Stimulated activated CD4-positive, alpha-beta T cell treated with anti-CD3 and anti-CD28 coated beads, TNF-alpha, amount 100 ng/mL, for 48 hours (primary cell): ENCODE data around the gene CPXM2.

Experiments used
- DNase-seq, 3 donors: peaks; one replicate each; pipeline ENCODE4 v3.0.0-alpha.2; 2020; ENCODE audit warnings: low read depth in 3 of 3

The CPXM2 gene

DNA sequence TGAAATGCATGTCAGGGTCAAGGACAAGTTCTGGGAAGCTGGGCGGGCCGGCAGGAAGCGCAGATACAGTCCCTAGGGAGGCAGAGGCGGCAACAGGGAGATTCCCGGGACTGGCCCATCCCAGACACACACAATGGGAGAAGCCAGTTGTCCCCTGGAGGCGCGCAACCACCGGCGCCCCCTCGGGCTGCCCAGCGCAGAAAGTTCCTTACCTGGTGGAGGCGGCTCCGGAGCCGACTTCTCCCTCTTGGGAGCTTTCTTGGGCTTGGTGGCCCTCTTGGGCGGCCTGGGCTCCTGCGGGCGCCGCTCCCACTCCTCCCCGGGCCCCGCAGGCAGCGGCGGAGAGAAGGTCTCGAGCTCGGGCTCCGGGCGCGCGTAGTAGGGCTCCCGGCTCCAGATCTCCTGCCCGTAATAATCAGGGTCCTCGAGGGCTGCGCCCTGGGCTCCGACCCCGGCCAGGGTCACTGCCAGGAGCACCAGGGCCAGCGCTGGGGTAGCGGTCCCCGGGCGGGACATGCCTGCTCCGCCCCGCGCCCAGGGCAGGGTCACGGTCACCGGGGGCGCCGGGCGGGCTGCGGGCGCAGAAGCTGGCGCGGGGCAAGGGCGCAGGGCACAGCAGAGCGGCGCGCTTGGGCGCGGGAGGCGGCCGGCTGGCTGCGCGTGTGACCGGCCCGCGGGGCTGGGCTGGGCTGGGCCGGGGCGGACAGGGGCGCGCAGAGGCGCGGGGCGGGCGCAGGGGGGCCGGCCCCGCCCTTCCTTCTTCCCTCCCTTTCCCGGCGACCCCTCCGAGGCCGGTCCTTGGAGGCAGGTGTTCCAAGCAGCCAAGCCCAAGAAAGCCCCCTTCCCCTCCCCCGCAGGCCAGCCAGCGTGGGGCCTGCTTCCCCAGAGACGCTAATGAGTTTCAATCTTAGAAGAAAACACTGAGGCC is at the start of gene CPXM2:
Gene CPXM2 (minus strand): TSS at position 664 of the 928 bp plus-strand sequence. CDS start 148 bp downstream, at position 516.
- no peak for DNase-seq

GRCh38 chr10:123939591-123939990 is 48.0 kb upstream of the CPXM2 start:
- DNase-seq, result no peak

- no peak for DNase-seq
Measured at GRCh38 chr10:123938890-123939289, 47.3 kb upstream of the CPXM2 start.

DNA sequence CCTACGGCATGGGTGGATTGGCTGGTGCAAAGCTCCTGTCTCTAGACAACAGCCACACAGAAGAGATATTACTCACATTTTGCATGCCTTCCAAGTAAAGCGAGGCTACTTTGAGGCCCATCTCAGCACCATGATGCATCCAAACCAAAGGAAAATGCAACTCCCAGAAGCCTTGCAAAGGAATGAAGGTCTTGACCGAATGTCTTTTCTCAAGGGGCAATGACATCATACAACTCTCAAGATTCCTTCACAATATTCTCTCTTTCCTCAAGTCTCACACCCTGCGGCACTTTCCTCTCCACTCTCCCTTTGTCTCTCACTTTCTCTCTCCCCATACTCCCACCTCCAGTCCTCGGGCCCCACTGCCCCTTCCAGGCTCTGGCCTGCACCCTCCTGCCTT is 44.8 kb upstream of the CPXM2 start:
- no peak for DNase-seq

DNA sequence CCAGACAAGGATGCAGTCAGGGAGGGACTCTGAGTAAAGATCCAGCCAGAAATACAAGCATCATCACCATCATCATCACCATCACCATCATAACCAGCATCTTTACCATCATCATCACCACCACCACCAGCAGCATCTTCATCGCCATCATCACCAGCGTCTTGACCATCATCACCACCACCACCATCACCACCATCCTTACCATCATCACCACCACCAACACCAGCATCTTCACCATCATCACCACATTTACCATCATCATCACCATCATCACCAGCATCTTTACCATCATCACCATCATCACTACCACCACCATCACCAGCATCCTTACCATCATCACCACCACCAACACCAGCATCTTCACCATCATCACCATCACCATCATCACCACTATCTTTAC is 44.1 kb upstream of the CPXM2 start:
- DNase-seq, result no peak

GRCh38 chr10:123934846-123935245 is 43.2 kb upstream of the CPXM2 start:
- DNase-seq, result no peak

GRCh38 chr10:123930340-123931001 is 38.9 kb upstream of the CPXM2 start:
- DNase-seq, result no peak

DNA sequence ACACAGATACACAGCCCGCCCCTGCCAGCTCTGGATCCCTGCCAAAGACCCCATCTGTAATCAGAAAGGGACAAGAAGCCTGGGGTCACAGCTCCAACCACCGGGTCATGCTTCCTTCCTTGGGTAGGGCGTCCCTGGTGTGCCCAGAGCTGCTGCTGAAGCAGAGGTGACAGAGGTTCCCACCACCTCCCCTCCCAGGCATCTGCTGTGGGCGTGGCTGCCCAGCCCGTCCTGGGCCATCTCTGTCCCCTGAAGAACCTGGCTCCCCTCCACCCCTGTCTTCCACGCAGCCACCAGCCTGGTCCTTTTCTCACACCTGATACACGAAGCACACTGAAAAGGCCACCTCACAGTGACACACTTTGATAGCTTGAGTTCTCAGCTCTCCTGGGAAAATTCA is 38.2 kb upstream of the CPXM2 start:
- DNase-seq, result no peak

- no peak for DNase-seq
Measured at GRCh38 chr10:123928427-123928826, 36.8 kb upstream of the CPXM2 start.

DNA sequence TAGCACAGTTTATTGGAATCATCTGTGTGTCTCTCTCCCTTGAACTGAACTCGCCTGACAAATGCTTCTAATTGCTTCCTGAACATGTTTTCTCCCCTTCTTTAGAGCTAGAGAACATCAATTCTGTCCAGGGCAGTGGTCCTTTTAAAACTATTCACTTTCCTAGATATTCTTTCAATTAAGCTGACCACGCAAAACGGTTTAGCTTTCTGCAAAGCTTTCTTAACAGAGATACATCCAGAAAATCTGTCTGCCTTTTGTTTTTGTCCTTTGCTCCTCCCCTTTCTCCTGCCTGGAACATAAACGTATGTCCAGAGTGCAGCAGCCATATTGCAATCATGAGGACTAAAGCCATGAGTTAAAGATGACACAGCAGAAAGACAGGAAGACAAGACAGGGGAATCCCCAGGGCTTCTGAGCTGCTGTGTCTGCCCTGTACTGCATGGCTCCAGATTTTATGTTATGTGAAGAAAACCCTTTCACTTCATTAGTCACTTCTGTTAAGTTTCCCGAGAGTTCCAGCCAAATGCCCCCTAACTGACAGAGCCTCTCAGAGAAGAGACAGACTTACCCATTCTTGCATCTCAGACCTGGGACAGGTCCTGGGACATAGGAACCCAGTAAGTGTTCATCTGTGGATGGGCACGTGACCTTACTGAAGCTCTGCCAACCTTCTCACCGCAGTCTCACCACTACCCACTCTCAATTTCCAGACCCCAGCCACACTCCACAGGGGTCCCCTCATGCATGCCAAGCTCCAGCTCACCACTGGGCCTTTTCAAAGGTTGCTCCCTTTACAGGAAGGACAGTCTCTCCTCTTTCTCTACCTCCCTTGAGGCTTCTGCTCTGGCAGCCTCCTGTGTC is 35.0 kb upstream of the CPXM2 start:
- no peak for DNase-seq

DNA sequence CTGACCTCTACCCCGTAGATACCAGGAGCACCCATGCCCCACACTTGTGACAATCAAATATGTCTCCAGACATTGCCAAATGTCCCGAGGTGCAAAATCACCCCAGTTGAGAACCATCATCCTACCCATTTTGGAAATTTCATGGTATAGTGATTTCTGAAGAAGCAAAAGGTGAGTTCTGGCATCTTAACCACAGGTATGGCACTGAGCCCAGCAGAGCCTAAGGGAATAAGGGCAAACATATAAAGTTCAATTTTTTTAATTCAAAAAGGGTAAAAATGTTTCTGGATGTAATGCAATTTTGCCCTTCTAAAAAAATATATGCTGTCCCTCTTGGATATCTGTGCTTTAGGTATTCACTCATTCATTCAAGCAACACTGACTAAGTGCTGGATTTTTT is 30.5 kb upstream of the CPXM2 start:
- DNase-seq, result no peak

DNA sequence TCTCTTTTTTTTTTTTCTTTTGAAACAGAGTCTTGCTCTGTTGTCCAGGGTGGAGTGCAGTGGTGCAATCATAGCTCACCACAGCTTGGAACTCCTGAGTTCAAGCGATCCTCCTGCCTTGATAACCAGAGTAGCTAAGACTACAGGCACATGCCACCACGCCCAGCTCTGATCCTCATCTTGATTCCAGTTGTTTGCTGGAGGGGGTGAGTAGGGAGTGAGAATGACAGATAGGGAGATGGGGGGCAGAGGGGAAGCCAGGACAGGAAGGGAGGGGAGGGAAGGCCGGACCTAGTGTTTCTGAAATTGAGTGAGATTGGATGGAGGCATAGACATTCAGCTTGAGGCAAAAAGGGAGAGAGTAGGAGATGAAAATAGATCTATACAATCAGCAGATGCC is 25.2 kb upstream of the CPXM2 start:
- no peak for DNase-seq

DNA sequence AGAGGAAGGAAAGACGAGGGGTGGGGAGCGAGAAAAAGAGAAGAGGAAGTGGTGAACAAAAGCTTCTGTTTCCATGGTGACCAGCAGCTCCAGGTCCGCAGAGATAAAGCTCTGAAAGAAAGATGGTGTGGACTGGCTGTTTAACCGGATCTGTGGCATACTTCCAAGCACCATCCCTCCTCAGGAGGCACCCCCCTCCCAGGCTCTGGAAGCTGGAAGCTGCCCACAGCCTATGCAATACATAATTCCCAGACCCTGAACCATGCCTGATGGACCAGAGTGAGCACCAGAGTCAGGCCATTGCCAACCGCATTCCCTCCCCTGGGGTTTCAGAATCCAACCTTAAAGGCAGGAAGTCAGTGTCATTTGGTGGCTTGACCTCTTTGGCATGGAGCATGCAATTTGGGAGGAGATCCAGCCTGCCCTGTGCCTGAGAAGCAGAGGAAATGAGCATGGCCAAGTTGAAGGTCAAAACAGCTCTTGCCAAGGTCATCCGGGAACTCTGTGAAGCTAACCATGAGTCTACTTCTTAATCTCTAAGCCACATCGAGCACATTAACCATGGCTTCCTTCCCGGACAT is 22.2 kb upstream of the CPXM2 start:
- DNase-seq, result no peak

GRCh38 chr10:123912871-123913270 is 21.3 kb upstream of the CPXM2 start:
- DNase-seq, result no peak

DNA sequence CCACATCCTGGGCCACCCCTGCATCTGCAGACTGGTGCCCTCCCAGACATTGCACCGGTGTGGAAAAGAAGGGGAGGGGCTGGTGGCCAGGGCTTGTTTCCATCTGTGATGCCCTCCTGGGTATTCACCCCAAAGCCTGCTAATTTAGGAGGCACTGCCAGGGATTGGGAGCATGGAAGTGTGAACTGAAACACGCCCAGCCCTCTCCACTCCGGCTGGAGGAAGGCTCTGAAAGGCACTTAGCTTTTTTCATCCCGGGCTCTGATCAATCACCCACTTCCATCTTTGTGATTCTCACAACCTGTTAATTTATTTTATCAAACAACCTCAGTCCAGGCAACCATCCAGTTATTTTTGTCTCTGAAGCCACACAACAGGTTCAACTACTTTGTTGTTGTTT is 20.9 kb upstream of the CPXM2 start:
- DNase-seq, result no peak

- DNase-seq, result no peak
Measured at GRCh38 chr10:123911866-123912265, 20.3 kb upstream of the CPXM2 start.

GRCh38 chr10:123909866-123910265 is 18.3 kb upstream of the CPXM2 start:
- no peak for DNase-seq

DNA sequence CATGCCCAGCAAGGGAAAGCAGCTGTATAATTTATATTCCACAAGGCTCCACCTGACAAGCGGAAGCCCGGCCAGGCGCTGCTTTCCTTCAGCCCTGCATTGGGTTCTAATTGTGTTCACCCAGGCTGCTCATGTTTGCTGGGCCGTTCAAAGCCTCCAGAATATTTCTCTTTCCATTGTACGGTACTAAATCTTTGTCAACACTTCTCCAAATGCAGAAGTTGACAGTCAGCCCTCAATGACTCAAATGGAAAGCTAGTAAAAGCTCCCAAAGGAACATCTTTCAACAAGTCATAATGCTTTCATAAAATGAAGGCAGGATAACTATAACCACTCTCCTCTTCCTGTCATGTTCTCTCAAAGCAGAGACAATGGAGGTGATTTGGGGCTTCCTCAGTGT is 17.8 kb upstream of the CPXM2 start:
- no peak for DNase-seq

DNA sequence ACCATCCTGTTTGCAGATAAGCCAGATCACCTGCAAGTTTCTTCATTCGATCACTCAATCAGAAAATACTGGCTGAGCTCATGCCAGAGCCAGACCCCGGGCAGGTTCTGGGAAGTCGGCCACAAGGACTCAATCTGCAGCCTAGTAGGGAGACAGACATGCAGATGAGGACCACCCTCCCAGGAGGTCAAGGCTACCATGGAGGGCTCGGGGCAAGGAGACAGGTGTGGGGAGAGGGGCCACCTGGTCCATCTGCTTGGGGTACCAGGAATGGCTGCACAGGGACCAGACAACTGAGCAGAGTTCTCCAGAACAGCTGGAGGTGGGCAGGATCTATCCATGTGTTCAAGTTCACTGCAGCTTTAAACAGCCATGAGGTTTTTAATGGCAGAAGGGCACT is 16.8 kb upstream of the CPXM2 start:
- no peak for DNase-seq

- DNase-seq, result no peak
Measured at GRCh38 chr10:123906884-123907652, 15.5 kb upstream of the CPXM2 start.

- DNase-seq, result no peak
Measured at GRCh38 chr10:123906296-123906695, 14.7 kb upstream of the CPXM2 start.
